Right renal cortex interstitium (tissue), 3 donors: ENCODE data around the gene RAD51B. TPM values are rescaled to one million over a fixed set of nuclear protein-coding genes. Genes with fewer than 3 reads are reported as not detected.

Experiments
- DNase-seq, 3 donors: peaks; one replicate each; pipeline ENCODE4 v3.0.0-alpha.2; 2013; ENCODE audit warnings: low read depth in 3 of 3, low spot score in 2 of 3
- polyA plus RNA-seq, 3 donors: library from polyadenylated mRNA; unstranded; fragments of 120-200 nt; gene quantifications; one replicate each; pipeline ENCODE4 v1.2.1, GENCODE V29; 2013; ENCODE audit not compliant: insufficient read length in 3 of 3

RAD51B gene
- polyA plus RNA-seq, 3 donors: 11.3 to 11.9 (median 11.6) TPM

DNA sequence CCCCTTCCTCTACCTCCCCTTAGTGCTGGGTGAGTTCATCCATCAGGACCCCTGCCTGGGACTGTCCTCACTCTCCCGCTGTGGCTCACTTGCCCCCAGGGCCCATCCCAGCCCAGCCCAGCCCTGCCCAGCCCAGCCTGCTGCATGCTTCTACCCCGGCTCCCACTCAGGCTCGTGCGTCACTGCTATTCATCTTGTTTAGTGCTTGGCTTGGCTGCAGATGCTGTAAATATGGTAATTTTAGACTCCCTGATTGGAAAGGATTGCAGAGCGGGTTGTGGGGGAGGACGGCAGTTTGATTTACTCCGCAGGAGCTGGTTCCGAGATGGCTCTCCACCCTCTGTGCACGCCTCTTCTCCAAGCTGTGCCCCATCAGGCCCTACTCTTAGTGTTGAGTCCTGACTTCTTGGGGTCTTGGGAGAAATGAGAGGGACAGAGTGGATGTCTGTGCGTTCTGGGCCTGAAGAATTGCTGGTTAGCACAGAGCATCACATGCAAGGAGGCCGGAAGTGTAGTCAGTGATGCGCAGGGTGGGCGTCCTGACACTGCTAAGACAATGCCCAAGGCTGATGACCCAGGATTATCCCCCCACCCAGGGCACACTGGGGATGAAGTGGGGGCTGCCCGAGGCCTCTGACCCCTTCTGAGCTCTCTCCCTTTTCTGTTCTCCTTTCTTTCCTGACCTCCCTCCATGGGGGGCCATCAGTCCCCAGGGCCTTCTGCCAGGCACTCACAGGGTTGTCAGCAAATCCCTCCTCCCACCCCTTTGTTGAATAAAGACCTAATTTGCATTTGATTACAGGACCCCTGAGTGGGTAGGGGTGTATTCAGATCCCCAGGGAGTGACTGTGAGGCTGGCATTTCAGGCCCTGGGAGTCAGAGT is 728.9 kb downstream of the RAD51B start:
- DNase-seq: peak; percentile 96 to 97 (median 97)

DNA sequence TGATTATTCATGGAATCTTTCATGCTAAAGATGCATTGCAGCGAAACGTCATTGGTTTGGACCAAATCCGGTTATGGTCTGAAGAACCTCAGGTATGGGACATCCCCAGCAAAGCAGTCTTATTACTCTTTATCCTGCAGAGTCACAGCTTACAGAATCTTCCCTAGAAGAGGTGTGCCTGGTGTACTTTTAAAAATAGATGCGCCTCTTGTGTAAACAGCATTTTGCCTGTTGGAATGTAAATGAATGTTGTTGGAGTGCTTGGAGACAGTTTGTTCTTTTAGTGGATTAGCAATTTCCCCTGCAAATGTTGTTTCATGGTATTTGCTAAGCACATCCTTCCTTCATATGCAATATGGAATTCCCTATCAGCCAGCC is 730.7 kb downstream of the RAD51B start:
- no peak for DNase-seq

- DNase-seq: no peak
Observed at GRCh38 chr14:68551045-68551683, 731.6 kb downstream of the RAD51B start.

- no peak for DNase-seq
Observed at GRCh38 chr14:68552075-68552474, 732.5 kb downstream of the RAD51B start.

GRCh38 chr14:68552602-68553001 is 733.0 kb downstream of the RAD51B start:
- DNase-seq: no peak

- DNase-seq: no peak
Observed at GRCh38 chr14:68553311-68553710, 733.7 kb downstream of the RAD51B start.

DNA sequence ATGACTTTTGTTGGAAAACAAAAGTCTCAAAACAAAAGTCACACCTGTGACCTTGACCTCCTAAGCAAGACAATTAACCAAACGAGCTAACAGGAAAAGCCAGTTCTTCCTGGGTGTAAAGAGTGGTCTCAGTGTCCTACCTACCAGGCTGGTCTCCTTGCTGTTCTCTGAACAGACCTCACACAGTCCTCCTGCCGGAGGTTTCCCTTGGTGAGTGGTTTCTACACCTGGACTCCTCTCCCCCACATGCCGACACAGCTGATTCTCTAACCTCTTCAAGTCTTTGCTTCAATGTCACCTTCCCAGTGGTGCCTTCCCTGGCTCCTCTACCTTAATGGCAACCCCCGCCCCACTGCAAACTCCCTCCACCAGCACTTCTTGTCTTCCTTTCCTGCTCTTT is 734.7 kb downstream of the RAD51B start:
- DNase-seq: no peak

- no peak for DNase-seq
Observed at GRCh38 chr14:68556253-68556652, 736.7 kb downstream of the RAD51B start.

GRCh38 chr14:68557648-68558047 is 738.1 kb downstream of the RAD51B start:
- DNase-seq: no peak

GRCh38 chr14:68558096-68558495 is 738.5 kb downstream of the RAD51B start:
- DNase-seq: no peak

GRCh38 chr14:68559949-68560348 is 740.4 kb downstream of the RAD51B start:
- DNase-seq: no peak

DNA sequence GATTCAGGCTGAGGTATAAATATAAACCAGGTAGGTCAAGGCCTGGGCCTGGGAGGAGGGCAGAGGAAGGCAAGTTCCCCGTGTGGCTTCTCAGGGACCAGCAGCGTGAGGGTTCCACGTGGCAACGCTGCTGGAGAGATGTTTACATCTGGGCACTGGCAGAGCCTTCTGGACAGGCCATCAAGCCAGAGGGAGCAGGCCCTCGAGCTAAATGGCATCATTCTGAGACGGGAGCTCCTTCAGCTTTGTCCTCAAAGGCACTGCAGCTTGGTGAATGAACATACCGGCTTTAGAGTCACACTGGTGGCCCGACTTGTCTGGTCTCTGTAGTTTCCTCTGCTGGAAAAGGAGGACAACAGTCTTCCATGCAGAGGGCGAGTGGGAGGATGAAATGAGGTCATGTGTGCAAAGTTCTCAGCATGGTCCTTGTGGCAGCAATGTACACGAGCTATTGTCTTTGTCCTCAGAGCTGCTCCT is 742.0 kb downstream of the RAD51B start:
- no peak for DNase-seq

- DNase-seq: no peak
Observed at GRCh38 chr14:68562911-68563250, 743.3 kb downstream of the RAD51B start.

- no peak for DNase-seq
Observed at GRCh38 chr14:68563251-68564131, 743.9 kb downstream of the RAD51B start.

DNA sequence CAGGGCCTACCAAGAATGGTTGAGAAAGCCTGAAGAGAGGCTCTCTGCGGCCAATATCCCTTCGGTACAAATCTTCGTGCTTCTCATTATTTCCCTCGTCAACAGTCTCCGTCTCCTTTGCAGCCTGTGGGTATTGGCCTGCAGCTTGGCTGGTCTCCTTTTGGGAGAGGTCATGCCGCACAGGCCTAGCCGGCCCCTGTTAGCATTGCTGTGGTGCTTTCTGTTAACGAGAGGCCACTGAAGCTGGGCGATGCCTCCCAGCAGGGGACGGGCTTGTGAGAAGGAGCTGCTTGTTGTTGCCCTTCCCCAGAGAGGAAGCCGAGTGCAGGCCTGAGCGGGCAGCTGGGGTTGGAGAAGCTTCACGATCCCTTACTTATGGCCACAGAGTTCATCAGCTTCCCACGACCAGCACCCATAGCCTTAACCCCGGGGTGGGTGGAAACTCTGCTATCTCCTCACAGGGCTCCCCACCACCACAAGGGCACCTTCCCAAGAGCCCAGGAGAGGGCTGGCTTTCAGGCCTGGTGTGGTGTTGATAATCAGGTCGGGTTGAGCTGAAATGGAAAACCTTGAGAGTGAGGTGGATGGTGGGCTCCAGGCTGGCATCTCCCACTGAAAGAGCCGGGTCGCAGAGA is 744.7 kb downstream of the RAD51B start:
- no peak for DNase-seq

DNA sequence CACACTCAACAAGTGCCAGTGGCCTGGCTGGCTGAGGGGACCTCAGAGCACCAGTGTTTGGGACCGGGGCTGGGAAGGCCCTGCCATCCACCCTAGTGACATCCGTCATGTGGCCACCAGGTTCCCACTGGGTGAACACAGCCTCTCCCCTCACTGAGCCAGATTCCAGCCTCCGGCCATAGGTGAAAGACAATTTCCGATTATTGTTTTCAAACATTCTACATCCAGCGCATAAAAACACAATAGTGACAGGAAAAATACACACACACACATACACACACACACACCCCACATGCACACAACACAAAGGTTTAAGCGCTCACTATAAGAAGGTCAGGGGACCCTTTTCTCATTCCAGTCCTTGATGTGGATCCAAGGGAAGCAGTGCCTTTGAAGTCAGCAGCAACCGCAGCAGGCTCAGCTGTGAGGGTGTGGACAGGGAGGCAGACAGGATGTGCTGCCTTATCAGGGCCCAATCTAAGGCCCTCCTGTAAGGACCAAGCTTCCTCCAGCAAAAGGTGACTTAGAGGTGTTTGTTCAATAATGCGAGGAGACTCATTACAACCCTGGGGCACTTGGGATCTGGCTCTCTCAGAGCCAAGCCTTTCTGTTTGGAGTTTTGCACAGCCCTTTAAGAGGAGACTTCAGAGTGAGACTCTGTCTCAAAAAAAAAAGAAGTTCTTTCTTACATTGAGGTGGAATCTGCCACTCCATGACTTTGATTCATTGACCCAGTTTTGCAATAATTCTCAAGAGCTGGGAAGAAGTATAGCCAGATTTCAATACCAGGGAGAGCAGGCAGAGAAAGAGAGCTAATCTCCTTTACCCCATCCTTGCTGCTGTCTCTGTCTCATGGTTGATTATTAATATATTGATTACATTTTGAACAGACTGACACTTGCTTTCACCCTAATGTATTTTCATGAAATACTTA is 745.5 kb downstream of the RAD51B start:
- DNase-seq: no peak

- no peak for DNase-seq
Observed at GRCh38 chr14:68566075-68566474, 746.5 kb downstream of the RAD51B start.

GRCh38 chr14:68568907-68569897 is 749.6 kb downstream of the RAD51B start:
- no peak for DNase-seq
